HG02588 (cell line): ENCODE results near the gene BDKRB1.
"Not testable (repeated sequence)": the region's sequence is repeated elsewhere in the genome, so short reads cannot be mapped to it uniquely, and the experiment has no call there.

Source experiments
- ATAC-seq: cut with Tn5 transposase; IDR thresholded peaks from one replicate; pipeline ENCODE4 v1.9.1; 2021; ENCODE audit warnings: mild to moderate bottlenecking, moderate library complexity; ENCODE audit not compliant: unreplicated experiment

Gene BDKRB1

GRCh38 chr14:96232506-96232905, 23.5 kb upstream of the BDKRB1 start:
- no peak for ATAC-seq

GRCh38 chr14:96233661-96234060, 22.3 kb upstream of the BDKRB1 start:
- ATAC-seq, result no peak

GRCh38 chr14:96235426-96235825, 20.6 kb upstream of the BDKRB1 start:
- ATAC-seq, result no peak

GRCh38 chr14:96237641-96238040, 18.4 kb upstream of the BDKRB1 start:
- no peak for ATAC-seq

GRCh38 chr14:96238676-96239265, 17.2 kb upstream of the BDKRB1 start:
- no peak for ATAC-seq

- no peak for ATAC-seq
Observed at GRCh38 chr14:96239711-96240141, 16.3 kb upstream of the BDKRB1 start.

- no peak for ATAC-seq
Observed at GRCh38 chr14:96240641-96241040, 15.4 kb upstream of the BDKRB1 start.

GRCh38 chr14:96242126-96242525, 13.9 kb upstream of the BDKRB1 start:
- ATAC-seq, result no peak

- no peak for ATAC-seq
Observed at GRCh38 chr14:96243785-96244184, 12.2 kb upstream of the BDKRB1 start.

- ATAC-seq, result not testable (repeated sequence)
Observed at GRCh38 chr14:96245074-96245473, 10.9 kb upstream of the BDKRB1 start.

- ATAC-seq, result no peak
Observed at GRCh38 chr14:96245710-96246538, 10.1 kb upstream of the BDKRB1 start.

- ATAC-seq, result no peak
Observed at GRCh38 chr14:96246539-96246847, 9.5 kb upstream of the BDKRB1 start.

- ATAC-seq, result no peak
Observed at GRCh38 chr14:96247031-96247430, 9.0 kb upstream of the BDKRB1 start.

GRCh38 chr14:96249029-96249428, 7.0 kb upstream of the BDKRB1 start:
- no peak for ATAC-seq

GRCh38 chr14:96250485-96250884, 5.5 kb upstream of the BDKRB1 start:
- ATAC-seq, result no peak

GRCh38 chr14:96251656-96252155, 4.3 kb upstream of the BDKRB1 start:
- ATAC-seq, result no peak

- no peak for ATAC-seq
Observed at GRCh38 chr14:96252323-96252998, 3.5 kb upstream of the BDKRB1 start.

- ATAC-seq, result no peak
Observed at GRCh38 chr14:96252999-96253539, 2.9 kb upstream of the BDKRB1 start.

- ATAC-seq, result no peak
Observed at GRCh38 chr14:96254687-96255086, 1.3 kb upstream of the BDKRB1 start.

- no peak for ATAC-seq
Observed at GRCh38 chr14:96256407-96256806, 397 bp downstream of the BDKRB1 start.

GRCh38 chr14:96257056-96257455, 1.0 kb downstream of the BDKRB1 start:
- ATAC-seq, result no peak

GRCh38 chr14:96257900-96258299, 1.9 kb downstream of the BDKRB1 start:
- ATAC-seq, result no peak
